GM18517 (cell line): Measurements from ENCODE around the gene TRMT2A.

Source experiments
- ATAC-seq: cut with Tn5 transposase; IDR thresholded peaks from one replicate; pipeline ENCODE4 v1.9.1; 2021; ENCODE audit warnings: mild to moderate bottlenecking, moderate library complexity; ENCODE audit not compliant: unreplicated experiment

TRMT2A gene

DNA sequence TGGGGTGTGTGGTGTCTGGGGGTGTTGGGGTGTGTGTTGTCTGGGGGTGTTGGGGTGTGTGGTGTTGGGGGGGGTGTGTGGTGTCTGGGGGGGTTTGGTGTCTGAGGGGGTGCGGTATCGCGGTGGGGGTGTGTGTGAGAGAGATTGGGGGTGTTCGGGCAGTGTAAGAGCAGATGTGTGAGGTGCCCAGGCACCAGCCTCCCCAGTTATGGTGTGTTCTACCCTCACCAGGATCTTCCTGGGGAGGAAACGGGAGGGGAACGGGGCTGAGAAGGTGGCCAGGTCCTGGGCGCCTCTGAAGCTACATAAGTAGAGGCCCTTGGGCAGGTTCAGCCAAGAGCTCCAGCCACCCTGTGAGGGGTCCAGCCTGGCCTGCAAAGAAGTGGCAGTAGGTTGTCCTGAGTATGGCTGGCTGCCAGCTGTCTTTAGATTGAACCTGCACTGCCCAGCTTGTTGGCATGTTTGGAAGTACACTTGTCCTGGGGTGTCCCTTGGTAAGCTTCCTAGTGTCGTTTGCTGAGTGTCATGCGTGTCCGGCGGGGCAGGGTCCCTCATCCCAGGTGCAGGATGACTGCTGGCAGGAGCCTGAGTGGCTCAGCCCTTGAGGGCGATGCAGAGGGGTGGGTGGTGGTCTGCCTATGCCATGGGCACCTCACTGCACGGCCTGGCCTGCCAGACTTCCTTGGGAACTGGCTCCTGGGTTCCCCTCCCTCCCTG, 6.5 kb upstream of the TRMT2A start:
- no peak for ATAC-seq

DNA sequence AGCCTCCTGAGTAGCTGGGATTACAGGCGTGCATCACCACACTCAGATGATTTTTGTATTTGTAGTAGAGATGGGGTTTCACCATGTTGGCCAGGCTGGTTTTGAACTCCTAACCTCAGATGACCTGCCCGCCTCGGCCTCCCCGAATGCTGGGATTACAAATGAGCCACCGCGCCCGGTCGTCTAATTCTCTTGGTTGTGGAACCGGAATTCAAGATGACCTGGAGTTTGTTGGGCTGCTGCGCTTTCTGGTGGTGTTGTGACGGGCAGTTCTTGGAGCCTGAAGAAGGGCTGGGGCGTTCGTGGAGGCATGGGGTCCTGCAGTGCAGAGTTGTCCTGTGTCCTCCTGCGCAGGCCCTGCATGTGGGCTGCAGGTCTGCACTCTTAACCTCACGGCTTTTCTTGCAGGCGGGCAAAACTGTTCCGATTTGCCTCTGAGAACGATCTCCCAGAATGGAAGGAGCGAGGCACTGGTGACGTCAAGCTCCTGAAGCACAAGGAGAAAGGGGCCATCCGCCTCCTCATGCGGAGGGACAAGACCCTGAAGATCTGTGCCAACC, 4.9 kb upstream of the TRMT2A start:
- no peak for ATAC-seq

DNA sequence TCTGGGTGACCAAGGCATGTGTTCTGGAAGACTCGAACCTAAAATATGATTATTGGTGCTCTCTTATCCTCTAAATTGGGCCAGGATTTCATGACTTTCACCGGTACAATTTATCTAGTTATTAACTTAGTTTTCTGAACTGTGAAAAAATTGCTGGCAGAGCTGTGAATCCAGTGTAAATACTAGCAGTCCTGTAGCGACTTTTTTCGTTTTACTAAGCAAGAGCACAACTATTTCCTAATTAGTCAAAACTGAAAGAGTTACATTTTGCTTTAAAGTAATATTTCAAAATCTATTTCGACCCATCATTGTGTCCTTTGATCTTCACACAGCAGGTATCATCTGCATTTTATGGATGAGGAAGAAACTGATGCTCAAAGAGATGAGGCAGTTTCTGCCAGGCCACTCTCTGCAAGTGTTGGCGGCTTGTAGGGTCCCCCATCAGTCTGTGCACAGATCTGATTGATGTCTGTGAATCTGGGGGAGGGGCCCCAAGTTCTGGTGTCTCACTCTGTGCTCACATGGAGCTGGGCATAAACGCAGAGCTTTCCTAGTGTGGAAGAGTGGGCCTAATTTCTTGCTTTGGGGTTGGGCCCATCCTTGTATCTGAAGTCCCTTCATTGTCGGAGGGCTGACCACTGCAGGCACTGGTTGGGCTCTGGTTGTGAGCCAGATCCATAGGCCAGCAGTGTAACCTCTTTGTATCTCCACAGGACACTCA, 1.4 kb upstream of the TRMT2A start:
- no peak for ATAC-seq

DNA sequence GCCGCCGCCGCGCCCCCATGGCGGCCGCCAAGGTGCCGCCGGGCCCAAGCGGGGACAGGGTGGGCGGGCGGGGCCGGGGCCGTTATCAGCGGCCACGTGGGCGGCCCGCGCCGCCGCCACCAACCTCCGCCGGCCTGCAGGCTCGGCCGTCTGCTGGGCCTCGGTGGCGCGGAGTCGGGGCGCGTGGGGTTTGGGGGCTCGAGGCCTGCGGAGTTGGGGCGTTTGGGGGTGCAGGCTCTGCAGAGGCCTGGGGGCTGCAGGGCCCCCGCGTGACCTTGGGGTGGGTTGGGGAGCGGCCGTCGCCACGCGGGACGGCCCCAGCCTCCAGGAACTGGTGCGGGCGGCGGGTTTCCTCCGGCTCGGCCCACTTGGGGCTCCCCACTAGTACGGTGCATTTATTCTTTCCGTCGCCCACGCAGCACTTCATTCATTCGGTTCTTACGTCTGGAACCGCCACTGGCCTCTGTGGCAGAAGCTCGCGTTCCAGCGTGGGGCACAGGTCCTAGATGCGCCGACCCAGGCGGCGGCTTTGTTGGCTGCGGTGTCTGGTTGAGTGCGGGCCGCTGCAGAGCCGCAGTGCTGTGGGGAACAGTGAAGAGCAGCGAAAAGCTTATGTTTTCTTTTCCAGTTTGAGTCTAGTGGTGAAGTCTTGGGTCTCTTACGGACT, 740 bp upstream of the TRMT2A start:
- peak; percentile 15 for ATAC-seq

DNA sequence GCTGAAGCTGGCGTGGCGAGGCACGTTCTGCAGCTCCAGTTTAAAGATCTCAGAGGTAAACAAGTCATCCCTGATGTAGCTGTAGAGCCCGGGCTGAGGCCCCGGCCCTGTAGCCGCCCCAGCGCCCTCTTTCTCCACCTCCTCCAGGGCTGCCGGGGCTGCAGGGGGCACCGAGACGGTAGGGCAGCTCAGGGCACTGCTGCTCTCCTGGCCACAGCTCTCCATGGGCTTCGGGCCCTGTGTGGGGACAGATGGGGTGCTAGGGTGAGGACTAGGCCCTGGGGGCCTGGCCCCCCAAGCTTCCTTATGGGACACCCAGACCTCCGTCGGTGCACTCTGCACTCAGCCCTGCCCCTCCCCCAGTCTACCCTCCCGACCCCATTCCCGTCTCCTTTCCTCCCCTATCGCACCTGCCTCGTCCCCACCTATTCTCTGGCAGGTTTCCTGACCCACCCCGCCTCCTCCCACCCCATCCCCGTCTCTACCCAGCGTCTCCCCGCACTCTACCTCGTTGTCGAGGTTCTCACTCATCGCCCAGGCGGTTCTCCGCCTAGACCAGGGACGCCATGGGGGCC, 563 bp downstream of the TRMT2A start:
- no peak for ATAC-seq

DNA sequence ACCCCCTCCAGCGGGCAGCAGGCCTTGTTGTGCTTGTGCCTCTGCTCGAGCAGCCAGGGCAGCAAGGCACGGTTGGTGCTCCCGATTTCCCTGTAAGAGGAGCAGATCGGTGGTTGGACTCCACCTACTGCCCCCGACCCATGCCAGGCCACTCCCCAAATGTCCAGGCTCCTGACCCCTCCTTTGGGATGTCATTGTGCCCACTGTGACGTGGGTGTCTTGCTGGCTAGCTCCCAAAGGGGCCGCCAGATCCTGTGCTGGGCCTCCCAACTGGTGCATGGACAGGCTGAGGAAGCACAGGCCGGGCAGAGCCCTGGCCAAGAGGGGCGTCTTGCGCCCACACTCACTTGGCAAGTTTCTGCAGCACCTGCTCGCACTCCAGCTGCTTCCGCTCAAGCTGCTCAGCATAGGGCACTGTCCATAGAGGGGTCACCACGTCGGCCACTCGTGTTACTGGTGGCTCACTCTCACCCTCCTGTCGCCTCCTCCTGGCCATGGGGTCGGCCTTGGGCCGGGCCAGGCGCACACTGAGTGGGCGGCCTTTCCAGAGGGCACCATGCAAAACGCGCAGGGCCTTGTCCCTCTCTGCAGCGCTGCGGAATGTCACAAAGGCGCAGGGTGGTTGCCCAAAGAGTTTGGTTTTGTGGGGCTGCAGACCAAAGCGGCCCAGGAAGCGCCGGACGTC, 1.2 kb downstream of the TRMT2A start, which contains the start of gene RANBP1:
TSS of gene RANBP1 (plus strand) at position 414 of the 685 bp plus-strand sequence. CDS start at position 495, 81 bp downstream.
- ATAC-seq = no peak

DNA sequence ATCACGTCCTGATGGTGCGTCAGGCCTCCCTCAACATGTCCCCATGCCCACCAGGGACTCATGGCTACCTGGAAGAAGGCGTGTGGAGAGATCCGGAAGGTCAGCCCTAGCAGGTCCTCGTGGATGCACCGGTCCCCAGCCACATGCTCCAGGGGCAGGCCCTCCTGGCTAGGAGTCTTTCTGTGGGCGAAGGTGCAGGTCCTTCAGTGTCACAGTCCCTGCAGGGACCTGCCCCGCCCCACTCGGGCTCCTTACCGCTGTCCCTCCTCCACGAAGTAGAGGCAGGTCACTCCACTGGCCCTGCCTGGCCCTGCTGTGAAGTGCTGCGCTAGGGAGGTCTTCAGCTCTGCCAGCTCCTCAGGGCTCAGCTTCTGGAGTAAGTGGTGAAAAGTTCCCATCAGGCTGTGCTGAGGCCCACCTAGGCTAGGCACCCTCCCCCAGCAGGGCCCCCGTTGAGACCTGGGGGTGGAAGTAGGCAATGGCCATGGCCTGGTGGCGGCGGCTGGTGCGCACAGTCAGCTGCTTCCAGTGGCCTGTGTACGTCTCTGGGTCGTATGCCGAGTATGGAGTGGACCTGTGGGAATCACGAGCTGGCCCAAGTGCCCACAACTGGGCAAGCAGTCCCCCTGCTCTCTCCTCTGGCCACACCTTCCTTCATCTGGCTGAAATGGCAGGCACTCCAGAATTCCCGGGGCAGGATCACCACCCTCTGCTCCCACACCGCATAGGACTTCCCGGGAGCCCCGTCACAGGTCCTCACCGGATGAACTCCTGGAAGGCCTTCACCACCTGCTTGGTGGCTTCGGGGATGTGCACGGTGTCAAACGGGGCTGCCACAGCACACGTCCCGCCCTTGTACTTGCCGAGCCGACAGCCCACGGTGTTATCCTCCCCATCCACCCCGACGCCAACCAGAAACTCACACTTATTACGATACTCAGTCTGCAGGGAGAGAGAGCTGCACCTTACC, 2.2 kb downstream of the TRMT2A start:
- no peak for ATAC-seq

DNA sequence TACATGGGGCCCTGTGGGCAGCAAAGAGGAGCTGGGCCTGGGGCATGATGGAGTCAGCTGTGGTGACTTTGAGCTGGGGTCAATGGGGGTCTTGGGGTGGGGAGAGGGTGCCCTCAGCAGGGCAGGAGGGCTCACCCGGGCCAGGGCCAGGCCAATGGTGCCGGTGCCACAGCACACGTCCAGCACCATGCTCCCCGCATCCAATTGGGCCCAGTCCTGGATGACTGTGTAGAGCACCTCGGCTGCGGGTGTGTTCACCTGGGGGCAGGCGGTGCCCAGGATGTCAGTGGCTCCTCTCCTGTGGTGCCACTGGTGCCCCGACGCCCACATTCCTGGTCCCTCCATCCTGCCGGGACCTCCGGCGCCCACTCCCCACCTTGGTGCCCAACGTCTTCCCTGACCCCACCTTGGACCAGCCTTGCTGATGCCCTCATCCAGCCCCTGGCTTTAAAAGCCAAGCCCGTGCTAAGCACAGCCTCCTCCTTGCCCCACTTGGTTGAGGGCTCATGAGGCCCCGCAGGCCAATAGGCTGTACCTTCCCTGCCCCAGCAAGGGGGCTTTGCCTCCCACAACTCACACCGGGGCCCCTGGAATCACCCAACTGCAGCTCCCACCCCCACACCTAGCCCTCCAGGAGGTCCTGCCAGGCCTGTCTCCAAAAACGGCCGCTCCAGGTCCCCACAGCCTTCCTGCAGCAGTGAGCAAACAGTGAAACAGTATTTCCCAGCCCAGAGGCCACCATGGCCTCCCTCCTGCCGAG, 3.3 kb downstream of the TRMT2A start:
- no peak for ATAC-seq

DNA sequence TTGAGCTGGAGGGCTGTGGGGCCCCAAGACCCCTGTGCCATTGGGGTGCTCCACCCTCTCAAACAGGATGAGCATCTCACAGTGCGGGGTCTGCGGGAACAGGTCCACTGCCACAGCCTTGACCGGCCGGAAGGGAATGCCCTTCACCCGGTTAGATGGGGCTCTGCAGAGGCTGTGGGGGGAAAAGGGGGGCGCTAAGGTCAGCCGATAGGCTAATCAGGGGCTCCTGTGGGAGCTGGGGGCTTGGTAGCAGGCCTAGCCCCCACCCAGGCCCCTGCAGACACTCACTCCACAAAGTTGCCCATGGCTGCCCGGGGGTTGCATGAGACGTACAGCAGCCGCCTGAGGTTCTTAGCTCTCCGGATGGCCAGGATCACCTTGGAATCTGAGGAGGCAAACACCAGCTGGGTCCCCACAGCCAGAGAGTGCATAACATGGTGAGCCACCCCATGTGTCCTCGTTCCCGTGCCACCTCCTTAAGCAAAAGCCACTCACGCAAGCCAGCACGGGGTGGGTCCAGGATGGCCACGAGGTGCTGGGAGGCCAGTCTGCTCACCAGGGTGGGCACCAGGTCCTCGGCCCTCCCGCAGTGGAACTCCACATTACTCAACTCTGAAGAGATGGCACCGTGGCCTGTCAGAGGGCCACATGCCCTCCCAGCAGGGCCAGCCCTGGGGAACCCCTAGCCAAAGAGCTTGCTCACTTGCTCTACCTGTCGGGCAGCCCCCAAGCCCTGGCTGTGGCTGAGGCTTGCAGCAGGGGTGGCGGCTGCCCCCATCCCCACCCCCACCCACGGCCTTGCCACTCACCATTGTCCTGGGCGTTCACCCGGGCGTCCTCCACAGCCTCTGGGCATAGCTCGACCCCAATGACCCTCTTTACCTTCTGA, 4.2 kb downstream of the TRMT2A start:
- ATAC-seq = no peak

DNA sequence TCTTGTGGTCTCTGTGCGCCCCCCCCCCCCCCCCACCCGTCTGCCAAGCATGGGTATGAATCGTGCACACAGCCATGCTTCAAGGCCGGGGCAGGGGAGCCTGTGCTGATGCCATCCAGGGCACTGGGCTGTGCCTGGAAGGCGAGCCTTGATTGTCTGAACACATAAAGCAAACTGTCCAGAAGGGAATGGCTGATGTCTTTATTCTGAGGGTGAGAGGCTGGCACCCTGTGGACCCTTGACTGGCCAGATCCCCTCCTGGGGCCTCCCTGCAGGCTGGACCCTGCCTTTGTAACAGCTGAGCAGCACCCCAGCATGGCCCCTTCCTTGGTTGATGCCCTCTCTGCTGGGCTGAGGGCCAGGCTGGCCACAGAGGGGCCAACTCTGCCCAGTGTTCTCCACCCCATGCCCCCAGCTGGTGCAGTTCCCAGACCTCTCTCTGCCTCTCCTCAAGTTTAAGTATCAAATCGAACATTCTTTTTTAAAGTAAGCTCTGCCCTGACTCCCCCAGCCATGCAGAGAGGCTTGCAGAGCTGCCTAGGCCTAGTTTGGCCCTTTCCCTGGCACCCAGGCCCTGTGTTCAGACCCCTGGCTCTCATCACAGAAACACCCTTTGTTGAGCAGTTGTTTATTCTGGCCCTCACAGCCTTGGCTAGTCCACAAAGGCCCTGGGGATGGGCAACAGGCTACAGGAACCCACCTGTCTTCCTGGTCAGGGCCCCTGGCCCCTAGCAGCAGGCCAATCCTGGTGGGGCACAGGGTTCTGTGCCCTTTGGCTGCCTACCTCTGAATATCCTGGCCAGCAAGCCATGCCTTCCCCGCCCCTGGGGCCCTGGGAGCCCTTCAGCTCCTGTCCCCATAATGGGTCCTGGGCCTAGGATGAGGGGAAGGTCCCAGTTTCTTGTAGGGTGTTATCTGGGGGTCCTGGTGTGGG, 5.1 kb downstream of the TRMT2A start:
- no peak for ATAC-seq

DNA sequence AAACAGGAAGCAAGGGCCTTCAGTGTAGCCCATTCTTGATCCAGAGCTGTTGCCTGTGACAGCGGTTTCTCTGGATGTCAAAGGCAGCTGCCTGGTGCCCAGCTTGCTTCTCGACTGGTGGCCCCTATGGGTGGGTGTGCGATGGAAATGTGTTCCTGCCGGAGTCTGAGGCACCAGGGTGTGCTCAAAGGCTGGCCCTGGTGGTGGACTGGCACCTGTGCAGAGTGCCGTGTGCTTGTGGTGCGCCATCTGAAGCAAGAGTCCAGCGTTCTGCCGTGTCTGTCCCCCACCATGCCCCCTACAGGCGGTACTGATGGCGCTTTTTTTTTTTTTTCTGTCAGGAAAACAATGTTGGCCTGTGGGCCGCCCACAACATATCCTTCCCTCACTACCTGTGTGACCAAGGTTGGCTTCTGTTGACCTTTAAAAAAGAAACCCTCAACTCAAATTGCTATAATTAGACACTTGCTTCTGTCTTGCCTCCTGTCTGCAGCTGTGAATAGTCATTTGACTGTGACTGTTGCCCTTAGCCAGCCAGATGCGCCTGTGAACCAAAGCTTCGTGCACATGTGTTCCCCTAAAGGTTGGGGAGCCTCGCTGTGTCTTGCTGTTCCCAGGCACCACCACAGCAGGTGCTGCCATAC, 5.9 kb downstream of the TRMT2A start:
- ATAC-seq = no peak

DNA sequence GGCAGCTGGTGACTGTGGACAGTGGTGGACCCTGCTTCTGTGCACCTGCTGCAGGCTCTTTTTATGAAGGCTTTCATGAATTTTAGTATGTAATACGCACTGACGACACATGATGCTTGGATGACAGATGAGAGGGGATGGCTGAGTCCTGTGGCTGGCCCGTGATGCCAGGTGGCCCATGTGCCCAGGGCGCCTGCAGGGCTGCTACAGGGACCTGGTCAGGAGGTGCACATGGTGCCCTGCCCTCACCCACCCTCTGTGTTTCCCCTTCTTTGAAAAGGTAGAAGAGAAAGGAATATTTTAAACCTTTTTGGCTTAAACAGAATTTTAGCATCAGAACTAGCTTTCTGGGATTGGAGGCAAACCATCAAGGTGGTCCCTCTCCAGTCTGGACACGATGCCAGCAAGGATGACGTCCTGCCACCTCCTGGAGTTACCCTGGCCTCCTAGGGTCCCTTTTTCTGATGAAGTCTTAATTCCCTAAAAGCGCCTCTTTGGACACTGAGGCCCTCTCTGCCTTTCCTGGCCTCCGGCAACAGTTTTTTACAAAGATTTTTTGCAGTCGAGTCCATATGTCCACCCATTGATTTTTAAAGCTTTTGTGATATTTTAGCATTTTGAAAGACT, 6.6 kb downstream of the TRMT2A start:
- ATAC-seq = no peak

DNA sequence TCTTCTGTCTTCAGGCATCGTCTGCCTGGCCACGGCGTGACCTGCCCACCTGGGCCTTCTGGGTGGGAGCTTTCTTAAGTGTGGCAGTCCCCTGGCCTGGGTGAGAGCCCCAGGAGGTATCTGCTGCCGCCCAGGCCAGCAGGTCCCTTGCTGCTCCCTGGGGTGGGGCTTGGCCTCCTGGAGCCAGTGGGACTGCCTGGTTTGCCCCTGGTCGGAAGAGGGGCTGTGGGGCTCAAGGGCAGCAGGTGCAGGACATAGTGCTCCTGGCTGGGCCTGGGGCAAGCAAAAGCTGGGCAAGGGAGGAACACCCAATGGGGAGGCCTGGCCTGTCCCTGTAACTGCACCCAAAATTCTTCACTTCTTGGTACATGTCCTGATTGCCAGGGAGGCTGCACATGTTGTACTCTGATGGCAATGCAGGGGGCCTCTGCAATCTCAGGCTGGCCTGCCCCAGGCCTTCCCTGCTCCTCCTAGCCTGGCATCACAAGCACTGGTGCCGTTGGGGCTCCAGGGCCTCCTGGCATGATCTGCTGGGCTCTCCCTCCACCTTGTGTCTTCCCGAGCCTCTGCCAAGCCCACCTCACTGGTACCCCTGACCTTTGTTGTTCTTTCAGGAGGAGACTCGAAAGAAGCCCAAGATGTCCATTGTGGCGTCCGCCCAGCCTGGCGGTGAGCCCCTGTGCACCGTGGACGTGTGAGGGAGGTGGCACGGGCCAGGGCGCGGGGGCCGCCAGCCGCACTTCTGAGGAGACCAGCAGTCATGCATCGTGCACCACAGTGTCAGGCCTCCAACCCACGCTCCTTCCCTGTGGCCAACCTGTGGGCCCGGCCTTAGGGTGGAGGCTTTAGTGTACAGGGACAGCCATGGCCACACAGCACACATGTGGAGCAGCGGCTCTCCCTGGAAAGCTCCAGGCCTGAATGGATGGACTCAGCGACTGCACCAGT, 7.3 kb downstream of the TRMT2A start:
- ATAC-seq = no peak

DNA sequence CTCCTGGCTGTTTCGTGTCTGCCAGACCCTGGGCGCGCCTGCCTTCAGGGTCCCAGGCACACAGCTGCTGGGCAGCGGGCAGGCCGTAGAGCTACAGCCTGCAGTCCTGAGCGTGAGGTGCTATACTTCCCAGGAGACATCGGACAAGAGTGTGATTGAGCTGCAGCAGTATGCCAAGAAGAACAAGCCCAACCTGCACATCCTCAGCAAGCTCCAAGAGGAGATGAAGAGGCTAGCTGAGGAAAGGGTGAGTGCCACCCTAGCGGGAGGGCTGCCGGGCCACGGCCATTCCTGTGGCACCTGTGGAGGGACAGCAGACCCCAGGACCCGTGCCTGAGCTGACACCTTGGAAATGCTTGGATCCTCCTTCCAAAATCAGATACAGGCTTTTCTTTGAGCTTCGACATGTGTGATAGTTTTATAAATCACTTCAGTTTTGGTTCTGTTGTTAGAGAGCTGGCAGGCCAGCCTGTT, 8.2 kb downstream of the TRMT2A start:
- ATAC-seq = no peak
